Measurements from ENCODE around the gene GCNT1. TPM values are rescaled to one million over a fixed set of nuclear protein-coding genes. Genes with fewer than 3 reads are reported as not detected.

The GCNT1 gene
- polyA plus RNA-seq, 2 of the 4 experiments (the other 2 are of a cell fraction): 1.0 to 2.2 TPM

Other genes with a start within 250 kb of the GCNT1 start
- gene RFK, start 64.8 kb upstream of the GCNT1 start, polyA plus RNA-seq (2011; rRNA removed): 130 and 184 TPM in 2 replicates
- 43.1 to 56.7 TPM (median 50.5 TPM) in 3 replicates for gene RFK, start 64.8 kb upstream of the GCNT1 start, polyA plus RNA-seq (2017; fragmentation: RNase III; extraction: RNeasy Plus Mini Kit Qiagen cat#74134 plus additional on column Dnase treatment)